Keratinocyte (primary cell): Measurements from ENCODE around the gene FREM1. TPM values are rescaled to one million over a fixed set of nuclear protein-coding genes. Genes with fewer than 3 reads are reported as not detected.

ENCODE experiments used
- DNase-seq: peaks from one replicate; pipeline ENCODE4 v3.0.0-alpha.2; 2011; ENCODE audit warnings: low read depth, missing footprints, low spot score
- FAIRE-seq: peaks from 2 replicates; lab custom pipeline; 2011; peaks lifted over from hg19 to GRCh38; lab: Jason Lieb, UNC
- H2AFZ ChIP-seq: 2 replicates; pipeline ENCODE4 v1.6.0; 2012; ENCODE audit warnings: low read length, control low read depth, inconsistent platforms; ENCODE audit not compliant: control insufficient read depth
- H3K27ac ChIP-seq: 2 replicates; pipeline ENCODE4 v1.5.1; 2011; ENCODE audit warnings: low read length; ENCODE audit not compliant: control insufficient read depth, insufficient read depth
- H3K27me3 ChIP-seq: 3 replicates; pipeline ENCODE4 v1.6.0; 2011; ENCODE audit warnings: low read length; ENCODE audit not compliant: control insufficient read depth, insufficient read depth; ENCODE audit errors: extremely low read depth
- H3K36me3 ChIP-seq, 2 experiments: 2 replicates in 1 of 2; 3 replicates in 1 of 2; pipeline ENCODE4 v1.5.1; 2011; ENCODE audit warnings: low read length in 2 of 2, mild to moderate bottlenecking in 1 of 2; ENCODE audit not compliant: control insufficient read depth in 2 of 2, insufficient read depth in 2 of 2; ENCODE audit errors: extremely low read depth in 1 of 2
- H3K4me1 ChIP-seq: 3 replicates; pipeline ENCODE4 v1.5.1; 2011; ENCODE audit warnings: low read length; ENCODE audit not compliant: control insufficient read depth, insufficient read depth; ENCODE audit errors: extremely low read depth
- H3K4me2 ChIP-seq: 3 replicates; pipeline ENCODE4 v1.6.0; 2011; ENCODE audit warnings: low read depth, low read length; ENCODE audit not compliant: control insufficient read depth, insufficient read depth; ENCODE audit errors: extremely low read depth
- H3K4me3 ChIP-seq, 3 experiments: fragments of 200-600 bp in 1 of 3; sonication (generic) in 1 of 3; 2 replicates in 2 of 3; 3 replicates in 1 of 3; pipeline ENCODE4 v1.5.1; 2011 to 2016; ENCODE audit warnings: low read length in 3 of 3, mild to moderate bottlenecking in 3 of 3, control low read depth in 2 of 3, inconsistent platforms in 1 of 3, low read depth in 1 of 3, mixed read lengths in 1 of 3, mixed run types in 1 of 3, moderate library complexity in 1 of 3; ENCODE audit not compliant: control insufficient read depth in 2 of 3, insufficient read depth in 2 of 3; ENCODE audit errors: extremely low read depth in 1 of 3
- H3K79me2 ChIP-seq: 2 replicates; pipeline ENCODE4 v1.6.0; 2012; ENCODE audit warnings: low read length; ENCODE audit not compliant: control insufficient read depth, insufficient read depth
- H3K9ac ChIP-seq: 3 replicates; pipeline ENCODE4 v1.6.0; 2011; ENCODE audit warnings: low read length; ENCODE audit not compliant: control insufficient read depth, insufficient read depth; ENCODE audit errors: extremely low read depth
- H3K9me1 ChIP-seq: 3 replicates; pipeline ENCODE4 v1.6.0; 2011; ENCODE audit warnings: low read length; ENCODE audit not compliant: control insufficient read depth, insufficient read depth; ENCODE audit errors: extremely low read depth
- H3K9me3 ChIP-seq: 2 replicates; pipeline ENCODE4 v1.5.1; 2012; ENCODE audit warnings: low read depth, low read length; ENCODE audit not compliant: control insufficient read depth
- H4K20me1 ChIP-seq: 3 replicates; pipeline ENCODE4 v1.6.0; 2011; ENCODE audit warnings: low read length; ENCODE audit not compliant: control insufficient read depth, insufficient read depth; ENCODE audit errors: extremely low read depth
- EZH2 ChIP-seq: IDR thresholded peaks from one replicate; pipeline ENCODE4 v1.6.1; 2012; ENCODE audit warnings: inconsistent platforms, mild to moderate bottlenecking, low read length, moderate library complexity
- dilution Hi-C: fragments of 300-500 bp; cut with MboI; formaldehyde crosslinking; loops from one replicate; pipeline ENCODE4 v1.7.0; 2020; ENCODE audit warnings: low sequenced_read_pairs; ENCODE audit not compliant: extremely low pct_ligation_motif_present
- polyA plus RNA-seq, 5 experiments: library from polyadenylated mRNA; depleted of rRNA in 3 of 5; stranded (reverse) in 3 of 5; stranded (forward) in 1 of 5; unstranded in 1 of 5; fragments of >200 nt; gene quantifications; 1 replicate in 1 of 5; 2 replicates in 3 of 5; 3 replicates in 1 of 5; pipeline versions ENCODE4 v1.2.1 to v1.2.3, GENCODE V29; 2011 to 2012; ENCODE audit warnings: missing spikeins in 2 of 5, low read depth in 1 of 5, low replicate concordance in 1 of 5
- TF ChIP-seq, protein P1 (sequence below), 3 experiments: IDR thresholded peaks in 1 of 3; conservative IDR thresholded peaks in 1 of 3; optimal IDR thresholded peaks in 1 of 3; 2 replicates in 2 of 3; 3 replicates in 1 of 3; pipeline versions ENCODE3 to v1.5.1; 2011; ENCODE audit warnings: low read length in 3 of 3, mild to moderate bottlenecking in 3 of 3, moderate library complexity in 2 of 3, control low read depth in 1 of 3, inconsistent platforms in 1 of 3; ENCODE audit not compliant: insufficient read depth in 2 of 3; ENCODE audit errors: extremely low read depth in 1 of 3

The FREM1 gene
- polyA plus RNA-seq, 1 donor (not counting 4 experiments of a cell fraction or from before 2014, with no cell fraction given), result under 0.01 TPM

DNA sequence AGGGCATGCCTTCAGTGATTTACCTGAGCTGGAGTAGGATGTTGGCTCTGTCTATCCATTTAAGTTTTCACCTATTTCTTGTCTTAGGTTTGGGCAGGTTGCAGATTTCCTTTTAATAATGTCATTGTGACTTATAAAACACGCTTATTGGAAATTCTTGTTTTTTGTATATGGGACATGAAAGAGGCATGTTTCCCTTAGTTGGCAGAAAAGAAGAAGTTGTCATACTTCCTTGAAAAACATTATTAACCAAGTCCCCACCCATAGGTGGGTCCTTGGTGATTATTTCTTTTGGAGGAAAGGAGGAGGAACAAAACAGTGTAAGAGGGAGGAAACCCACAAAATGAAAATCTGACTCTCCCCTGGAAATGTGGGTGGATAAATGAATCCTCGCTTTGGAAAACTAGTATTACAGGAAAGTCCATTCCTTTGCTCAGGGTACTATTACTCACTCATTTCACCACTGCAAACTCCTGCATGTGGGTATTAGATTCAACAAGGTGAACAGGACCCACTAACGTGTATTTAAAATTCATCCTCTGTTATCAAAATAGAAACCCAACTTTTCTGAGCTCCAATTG lies 197.0 kb downstream of the FREM1 start:
- H3K9me3 ChIP-seq, result no peaks in the 10 kb centered on the region
- no peaks in the 10 kb centered on the region for H4K20me1 ChIP-seq
- no peaks in the 10 kb centered on the region for H3K36me3 ChIP-seq
- FAIRE-seq, result peak; percentile 67
- H3K27me3 ChIP-seq, result no peaks in the 10 kb centered on the region
- H2AFZ ChIP-seq, result no peak overlapping the region
- H3K4me1 ChIP-seq, result peaks cover 19% of the 10 kb centered on the region
- H3K9me1 ChIP-seq, result no peaks in the 10 kb centered on the region
- no peak for DNase-seq
- no peak overlapping the region for H3K4me3 ChIP-seq
- no peak overlapping the region for H3K9ac ChIP-seq
- H3K79me2 ChIP-seq, result no peaks in the 10 kb centered on the region
- dilution Hi-C loops, result no loop called here
- H3K27ac ChIP-seq, result no peak overlapping the region
- peak overlapping the region; percentile 30 for H3K4me2 ChIP-seq
- TF ChIP-seq EZH2, result no peak
- TF ChIP-seq, protein P1, sequence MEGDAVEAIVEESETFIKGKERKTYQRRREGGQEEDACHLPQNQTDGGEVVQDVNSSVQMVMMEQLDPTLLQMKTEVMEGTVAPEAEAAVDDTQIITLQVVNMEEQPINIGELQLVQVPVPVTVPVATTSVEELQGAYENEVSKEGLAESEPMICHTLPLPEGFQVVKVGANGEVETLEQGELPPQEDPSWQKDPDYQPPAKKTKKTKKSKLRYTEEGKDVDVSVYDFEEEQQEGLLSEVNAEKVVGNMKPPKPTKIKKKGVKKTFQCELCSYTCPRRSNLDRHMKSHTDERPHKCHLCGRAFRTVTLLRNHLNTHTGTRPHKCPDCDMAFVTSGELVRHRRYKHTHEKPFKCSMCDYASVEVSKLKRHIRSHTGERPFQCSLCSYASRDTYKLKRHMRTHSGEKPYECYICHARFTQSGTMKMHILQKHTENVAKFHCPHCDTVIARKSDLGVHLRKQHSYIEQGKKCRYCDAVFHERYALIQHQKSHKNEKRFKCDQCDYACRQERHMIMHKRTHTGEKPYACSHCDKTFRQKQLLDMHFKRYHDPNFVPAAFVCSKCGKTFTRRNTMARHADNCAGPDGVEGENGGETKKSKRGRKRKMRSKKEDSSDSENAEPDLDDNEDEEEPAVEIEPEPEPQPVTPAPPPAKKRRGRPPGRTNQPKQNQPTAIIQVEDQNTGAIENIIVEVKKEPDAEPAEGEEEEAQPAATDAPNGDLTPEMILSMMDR (optimal IDR thresholded peaks at IDR 0.05 in 1 of 3, IDR thresholded peaks at IDR 0.05 in 1 of 3, conservative IDR thresholded peaks at IDR 0.05 in 1 of 3; ENCODE audit: extremely low read depth in 1 of 3, insufficient read depth in 2 of 3, low read length in 3 of 3), result no peak

DNA sequence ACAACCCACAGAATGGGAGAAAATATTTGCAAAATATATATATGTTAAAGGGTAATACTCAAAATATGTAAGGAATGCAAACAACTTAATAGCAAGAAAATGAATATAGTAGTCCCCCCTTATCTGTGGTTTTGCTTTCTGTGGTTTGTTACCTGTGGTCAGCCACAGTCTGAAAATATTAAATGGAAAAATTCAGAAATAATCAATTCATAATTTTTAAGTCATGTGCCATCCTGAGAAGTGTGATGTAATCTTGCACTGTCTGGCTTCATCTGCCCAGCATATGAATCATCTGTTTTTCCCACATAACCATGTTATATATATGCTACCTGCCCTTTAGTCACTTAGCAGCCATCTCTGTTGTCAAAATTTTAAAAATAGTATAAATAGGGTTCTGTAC lies 199.4 kb downstream of the FREM1 start:
- Histone ChIP-seq H3K9ac (no peak overlapping the region), H3K4me1 (peaks cover 19% of the 10 kb centered on the region), H4K20me1 (no peaks in the 10 kb centered on the region), H3K9me1 (no peaks in the 10 kb centered on the region), H2AFZ (no peak overlapping the region), H3K36me3 (no peaks in the 10 kb centered on the region), H3K27ac (peak overlapping the region; percentile 45), H3K9me3 (no peaks in the 10 kb centered on the region), H3K27me3 (no peaks in the 10 kb centered on the region), H3K4me2 (peak overlapping the region; percentile 17), H3K79me2 (no peaks in the 10 kb centered on the region), H3K4me3 (no peak overlapping the region)
- DNase-seq (peak; percentile 52), FAIRE-seq (peak; percentile 34)
- dilution Hi-C loops, result no loop called here
- TF ChIP-seq, protein P1 (optimal IDR thresholded peaks at IDR 0.05 in 1 of 3, IDR thresholded peaks at IDR 0.05 in 1 of 3, conservative IDR thresholded peaks at IDR 0.05 in 1 of 3; ENCODE audit: extremely low read depth in 1 of 3, insufficient read depth in 2 of 3, low read length in 3 of 3), result no peak
- no peak for TF ChIP-seq EZH2
